Keratinocyte (primary cell): ENCODE measurements around the gene IGF1R.

Experiments used
- CTCF ChIP-seq, 3 experiments: IDR thresholded peaks in 1 of 3; conservative IDR thresholded peaks in 1 of 3; optimal IDR thresholded peaks in 1 of 3; 2 replicates in 2 of 3; 3 replicates in 1 of 3; pipeline versions ENCODE3 to v1.5.1; 2011; ENCODE audit warnings: low read length in 3 of 3, mild to moderate bottlenecking in 3 of 3, moderate library complexity in 2 of 3, control low read depth in 1 of 3, inconsistent platforms in 1 of 3; ENCODE audit not compliant: insufficient read depth in 2 of 3; ENCODE audit errors: extremely low read depth in 1 of 3
- EZH2 ChIP-seq: IDR thresholded peaks from one replicate; pipeline ENCODE4 v1.6.1; 2012; ENCODE audit warnings: inconsistent platforms, mild to moderate bottlenecking, low read length, moderate library complexity

GRCh38 chr15:98960555-98961050 is 312.3 kb downstream of the IGF1R start:
- no peak for TF ChIP-seq CTCF (optimal IDR thresholded peaks at IDR 0.05 in 1 of 3, IDR thresholded peaks at IDR 0.05 in 1 of 3, conservative IDR thresholded peaks at IDR 0.05 in 1 of 3; ENCODE audit: extremely low read depth in 1 of 3, insufficient read depth in 2 of 3, low read length in 3 of 3)
- no peak for TF ChIP-seq EZH2
